ENCODE results near the gene ANAPC2. TPM values are rescaled to one million over a fixed set of nuclear protein-coding genes. Genes with fewer than 3 reads are reported as not detected.

The ANAPC2 gene
- total RNA-seq, 3 donors from 2014 or later (not counting 1 experiment from before 2014, with no cell fraction given): 146 to 172 (median 171) TPM

DNA sequence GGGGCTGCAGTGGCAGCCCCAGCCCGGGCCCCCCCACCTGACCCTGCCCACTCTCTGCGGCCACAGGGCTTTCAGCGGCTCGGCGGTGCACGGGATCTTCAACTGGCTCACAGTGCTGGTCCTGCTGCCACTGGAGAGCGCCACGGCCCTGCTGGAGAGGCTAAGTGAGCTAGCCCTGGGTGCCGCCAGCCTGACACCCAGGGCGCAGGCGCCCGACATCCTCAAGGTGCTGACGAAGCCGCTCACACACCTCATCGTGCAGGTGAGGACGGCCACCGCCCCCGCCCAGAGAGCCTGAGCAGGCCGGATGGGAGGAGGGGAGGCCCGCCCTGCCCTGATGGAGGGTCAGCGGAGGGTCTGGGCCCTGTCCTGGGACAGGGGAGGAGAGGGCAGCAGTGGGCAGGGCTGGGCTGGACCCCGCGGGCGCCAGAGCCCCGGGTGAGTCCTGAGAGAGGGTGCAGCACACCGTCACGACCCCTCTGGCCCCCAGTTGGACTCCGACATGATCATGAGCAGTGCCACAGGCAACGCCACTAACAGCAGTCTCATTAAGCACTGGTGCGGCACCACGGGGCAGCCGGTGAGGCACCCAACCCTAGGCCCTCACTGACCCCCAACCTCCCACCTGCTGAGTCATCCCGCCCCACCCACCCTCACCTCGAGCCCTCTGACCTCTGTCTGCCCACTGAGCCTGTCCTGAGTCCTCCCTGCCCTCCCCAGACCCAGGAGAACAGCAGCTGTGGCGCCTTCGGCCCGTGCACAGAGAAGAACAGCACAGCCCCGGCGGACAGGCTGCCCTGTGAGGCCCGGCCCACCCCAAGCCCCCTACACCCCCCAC, 45.0 kb upstream of the ANAPC2 start:
- intact Hi-C loops (cut with micrococcal nuclease): no loop called here
- 86% methylated on average over 40 of the region's 40 CpGs for whole genome bisulfite sequencing (ENCODE audit: insufficient coverage)
- TF ChIP-seq CTCF (IDR thresholded peaks at IDR 0.05): no peak

GRCh38 chr9:137232510-137232909, 44.1 kb upstream of the ANAPC2 start:
- Histone ChIP-seq H3K36me3 (ENCODE audit: control insufficient read depth, insufficient read depth, low read length) (no peaks in the 10 kb centered on the region), H3K9me3 (ENCODE audit: control insufficient read depth, insufficient read depth, low read length) (no peaks in the 10 kb centered on the region), H3K27ac (ENCODE audit: low read length) (no peak overlapping the region), H3K4me1 (ENCODE audit: control insufficient read depth, insufficient read depth, low read length) (peaks cover 32% of the 10 kb centered on the region), H3K27me3 (ENCODE audit: control insufficient read depth, insufficient read depth, low read length) (peaks cover 4% of the 10 kb centered on the region), H3K4me3 (ENCODE audit: low read length) (no peak overlapping the region)
- Mint-ChIP-seq H3K9me3 (no peaks in the 10 kb centered on the region), H3K4me1 (peaks cover 3 to 13% of the 10 kb centered on the region in 2 donors), H3K27me3 (ENCODE audit: low read depth in 2 of 2) (peaks cover 0 to 8% of the 10 kb centered on the region in 2 donors), H3K4me3 (no peak overlapping the region), H3K36me3 (no peaks in the 10 kb centered on the region), H3K27ac (no peak overlapping the region)
- intact Hi-C loops (cut with micrococcal nuclease): no loop called here
- no peak for TF ChIP-seq CTCF (IDR thresholded peaks at IDR 0.05)
- no peak for DNase-seq
- ATAC-seq: no peak
- 94% methylated on average over 24 of the region's 24 CpGs for WGBS (ENCODE audit: insufficient coverage)

More for the DNA sequence above, 45.0 kb upstream of the ANAPC2 start:
- Histone ChIP-seq H3K9me3 (ENCODE audit: control insufficient read depth, insufficient read depth, low read length) (no peaks in the 10 kb centered on the region), H3K27ac (ENCODE audit: low read length) (no peak overlapping the region), H3K4me3 (ENCODE audit: low read length) (no peak overlapping the region), H3K4me1 (ENCODE audit: control insufficient read depth, insufficient read depth, low read length) (peaks cover 36% of the 10 kb centered on the region), H3K36me3 (ENCODE audit: control insufficient read depth, insufficient read depth, low read length) (no peaks in the 10 kb centered on the region), H3K27me3 (ENCODE audit: control insufficient read depth, insufficient read depth, low read length) (peaks cover 1% of the 10 kb centered on the region)
- no peaks in the 10 kb centered on the region for H3K36me3 Mint-ChIP-seq
- no peak for DNase-seq
- H3K27me3 Mint-ChIP-seq (ENCODE audit: low read depth in 2 of 2): peaks cover 0 to 6% of the 10 kb centered on the region in 2 donors
- no peak for ATAC-seq
- peaks cover 0 to 12% of the 10 kb centered on the region in 2 donors for H3K4me1 Mint-ChIP-seq
- no peaks in the 10 kb centered on the region for H3K9me3 Mint-ChIP-seq
- H3K4me3 Mint-ChIP-seq: no peak overlapping the region
- H3K27ac Mint-ChIP-seq: no peak overlapping the region

DNA sequence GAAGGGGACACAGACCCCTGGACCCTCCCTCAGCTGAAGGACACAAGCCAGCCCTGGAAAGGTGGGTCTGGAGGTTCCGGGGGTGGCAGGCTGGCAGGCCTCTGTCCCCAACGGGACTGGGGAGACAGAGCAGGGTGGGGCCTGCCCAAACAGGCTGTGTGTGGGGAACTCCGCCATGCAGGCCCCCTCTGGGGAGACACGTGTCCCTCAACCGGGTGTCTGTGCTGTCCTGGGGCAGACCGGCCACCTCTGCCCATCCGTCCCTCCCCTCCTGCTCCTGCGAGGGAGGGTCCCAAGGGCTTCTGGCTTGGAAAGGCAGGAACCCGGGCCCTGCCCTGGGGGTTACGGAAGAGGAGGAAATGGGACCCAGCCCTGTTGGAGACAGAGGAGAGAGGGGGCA, 43.7 kb upstream of the ANAPC2 start:
- no peak overlapping the region for H3K4me3 Mint-ChIP-seq
- Histone ChIP-seq H3K9me3 (ENCODE audit: control insufficient read depth, insufficient read depth, low read length) (no peaks in the 10 kb centered on the region), H3K4me3 (ENCODE audit: low read length) (no peak overlapping the region), H3K36me3 (ENCODE audit: control insufficient read depth, insufficient read depth, low read length) (no peaks in the 10 kb centered on the region), H3K27me3 (ENCODE audit: control insufficient read depth, insufficient read depth, low read length) (peaks cover 7% of the 10 kb centered on the region), H3K4me1 (ENCODE audit: control insufficient read depth, insufficient read depth, low read length) (peaks cover 32% of the 10 kb centered on the region), H3K27ac (ENCODE audit: low read length) (no peak overlapping the region)
- ATAC-seq: no peak
- intact Hi-C loops (cut with micrococcal nuclease): no loop called here
- peaks cover 0 to 9% of the 10 kb centered on the region in 2 donors for H3K27me3 Mint-ChIP-seq (ENCODE audit: low read depth in 2 of 2)
- no peaks in the 10 kb centered on the region for H3K36me3 Mint-ChIP-seq
- DNase-seq: no peak
- 85% methylated on average over 9 of the region's 10 CpGs for WGBS (ENCODE audit: insufficient coverage)
- no peak for TF ChIP-seq CTCF (IDR thresholded peaks at IDR 0.05)
- no peaks in the 10 kb centered on the region for H3K9me3 Mint-ChIP-seq
- no peak overlapping the region for H3K27ac Mint-ChIP-seq
- H3K4me1 Mint-ChIP-seq: peaks cover 5 to 13% of the 10 kb centered on the region in 2 donors

All from natural killer cell (primary cell).